ENCODE data around the gene RGS3.

RGS3 gene

GRCh38 chr9:113509463-113509862 is 45.9 kb downstream of the RGS3 start:
- DNase-seq (ENCODE audit: low read depth in 3 of 3, low spot score in 1 of 3): no peak

- no peak for DNase-seq (ENCODE audit: low read depth in 3 of 3, low spot score in 1 of 3)
Observed at GRCh38 chr9:113511047-113511521, 47.6 kb downstream of the RGS3 start.

- DNase-seq (ENCODE audit: low read depth in 3 of 3, low spot score in 1 of 3): peak; percentile 30 to 48 (median 31)
Observed at GRCh38 chr9:113511856-113512761, 48.6 kb downstream of the RGS3 start.

GRCh38 chr9:113513111-113513510 is 49.6 kb downstream of the RGS3 start:
- no peak for DNase-seq (ENCODE audit: low read depth in 3 of 3, low spot score in 1 of 3)

GRCh38 chr9:113513536-113513935 is 50.0 kb downstream of the RGS3 start:
- no peak for DNase-seq (ENCODE audit: low read depth in 3 of 3, low spot score in 1 of 3)

- no peak for DNase-seq (ENCODE audit: low read depth in 3 of 3, low spot score in 1 of 3)
Observed at GRCh38 chr9:113514061-113514460, 50.5 kb downstream of the RGS3 start.

- DNase-seq (ENCODE audit: low read depth in 3 of 3, low spot score in 1 of 3): no peak
Observed at GRCh38 chr9:113514748-113515147, 51.2 kb downstream of the RGS3 start.

- DNase-seq (ENCODE audit: low read depth in 3 of 3, low spot score in 1 of 3): no peak
Observed at GRCh38 chr9:113515862-113516261, 52.3 kb downstream of the RGS3 start.

- DNase-seq (ENCODE audit: low read depth in 3 of 3, low spot score in 1 of 3): peak; percentile 37 to 55 (median 42)
Observed at GRCh38 chr9:113516840-113517577, 53.5 kb downstream of the RGS3 start.

GRCh38 chr9:113519426-113520108 is 56.0 kb downstream of the RGS3 start:
- DNase-seq (ENCODE audit: low read depth in 3 of 3, low spot score in 1 of 3): no peak

- DNase-seq (ENCODE audit: low read depth in 3 of 3, low spot score in 1 of 3): no peak
Observed at GRCh38 chr9:113520109-113520642, 56.6 kb downstream of the RGS3 start.

- DNase-seq (ENCODE audit: low read depth in 3 of 3, low spot score in 1 of 3): no peak
Observed at GRCh38 chr9:113521693-113522255, 58.2 kb downstream of the RGS3 start.

GRCh38 chr9:113522419-113522818 is 58.9 kb downstream of the RGS3 start:
- DNase-seq (ENCODE audit: low read depth in 3 of 3, low spot score in 1 of 3): no peak

- DNase-seq (ENCODE audit: low read depth in 3 of 3, low spot score in 1 of 3): no peak
Observed at GRCh38 chr9:113522858-113523257, 59.3 kb downstream of the RGS3 start.

GRCh38 chr9:113523421-113524141 is 60.1 kb downstream of the RGS3 start:
- DNase-seq (ENCODE audit: low read depth in 3 of 3, low spot score in 1 of 3): peak in 2 of 3 donors; percentile 27 to 42

GRCh38 chr9:113524468-113524867 is 60.9 kb downstream of the RGS3 start:
- no peak for DNase-seq (ENCODE audit: low read depth in 3 of 3, low spot score in 1 of 3)

- no peak for DNase-seq (ENCODE audit: low read depth in 3 of 3, low spot score in 1 of 3)
Observed at GRCh38 chr9:113525205-113525604, 61.7 kb downstream of the RGS3 start.

- DNase-seq (ENCODE audit: low read depth in 3 of 3, low spot score in 1 of 3): no peak
Observed at GRCh38 chr9:113525831-113526230, 62.3 kb downstream of the RGS3 start.

- DNase-seq (ENCODE audit: low read depth in 3 of 3, low spot score in 1 of 3): no peak
Observed at GRCh38 chr9:113526231-113526746, 62.8 kb downstream of the RGS3 start.

- DNase-seq (ENCODE audit: low read depth in 3 of 3, low spot score in 1 of 3): no peak
Observed at GRCh38 chr9:113526841-113527240, 63.3 kb downstream of the RGS3 start.

All from stimulated activated CD4-positive, alpha-beta T cell treated with anti-CD3 and anti-CD28 coated beads, TNF-alpha, amount 100 ng/mL, for 1 hour (primary cell).